Stimulated activated CD8-positive, alpha-beta memory T cell treated with anti-CD3 and anti-CD28 coated beads, Interleukin-7, amount 100 ng/mL, for 4 hours (primary cell): ENCODE data around the gene OR51B6.
"Not testable (repeated sequence)": the region's sequence is repeated elsewhere in the genome, so short reads cannot be mapped to it uniquely, and the experiment has no call there.

ENCODE experiments used
- DNase-seq, 2 donors: peaks; one replicate each; pipeline ENCODE4 v3.0.0-alpha.2; 2020; ENCODE audit warnings: low read depth in 2 of 2

The OR51B6 gene

DNA sequence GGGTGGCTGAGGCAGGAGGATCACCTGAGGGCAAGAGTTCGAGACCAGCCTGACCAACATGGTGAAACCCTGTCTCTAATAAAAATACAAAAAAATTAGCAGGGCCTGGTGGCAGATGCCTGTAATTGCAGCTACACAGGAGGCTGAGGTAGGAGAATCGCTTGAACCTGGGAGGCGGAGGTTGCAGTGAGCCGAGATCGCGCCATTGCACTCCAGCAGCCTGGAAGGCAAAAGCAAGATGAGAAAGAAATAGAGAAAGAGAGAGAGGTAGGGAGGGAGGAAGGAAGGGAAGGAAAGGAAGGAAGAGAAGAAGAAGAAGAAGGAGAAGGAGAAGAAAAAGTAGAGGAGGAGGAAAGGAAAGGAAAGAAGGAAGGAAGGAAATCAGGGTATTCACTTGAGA lies 15.1 kb downstream of the OR51B6 start:
- DNase-seq: not testable (repeated sequence)

DNA sequence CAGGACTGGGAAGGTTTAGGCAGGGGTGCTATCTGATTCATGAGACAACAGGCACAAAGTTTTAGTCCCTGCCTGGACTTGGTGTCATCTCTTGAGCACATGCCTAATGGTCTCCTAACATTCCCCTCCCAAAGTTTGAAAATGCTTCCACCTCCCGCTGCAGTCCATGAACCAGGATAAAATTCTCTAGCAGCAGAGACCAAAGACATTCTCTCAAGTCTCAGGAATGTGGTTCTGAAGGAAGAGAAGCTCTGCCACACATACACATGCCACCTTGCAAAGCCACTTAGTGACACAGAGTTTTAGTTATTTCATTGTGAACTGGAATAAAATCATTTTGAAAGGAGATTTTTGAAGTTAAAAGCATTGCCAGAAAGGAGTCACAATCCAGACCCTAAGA lies 15.5 kb downstream of the OR51B6 start:
- no peak for DNase-seq

DNA sequence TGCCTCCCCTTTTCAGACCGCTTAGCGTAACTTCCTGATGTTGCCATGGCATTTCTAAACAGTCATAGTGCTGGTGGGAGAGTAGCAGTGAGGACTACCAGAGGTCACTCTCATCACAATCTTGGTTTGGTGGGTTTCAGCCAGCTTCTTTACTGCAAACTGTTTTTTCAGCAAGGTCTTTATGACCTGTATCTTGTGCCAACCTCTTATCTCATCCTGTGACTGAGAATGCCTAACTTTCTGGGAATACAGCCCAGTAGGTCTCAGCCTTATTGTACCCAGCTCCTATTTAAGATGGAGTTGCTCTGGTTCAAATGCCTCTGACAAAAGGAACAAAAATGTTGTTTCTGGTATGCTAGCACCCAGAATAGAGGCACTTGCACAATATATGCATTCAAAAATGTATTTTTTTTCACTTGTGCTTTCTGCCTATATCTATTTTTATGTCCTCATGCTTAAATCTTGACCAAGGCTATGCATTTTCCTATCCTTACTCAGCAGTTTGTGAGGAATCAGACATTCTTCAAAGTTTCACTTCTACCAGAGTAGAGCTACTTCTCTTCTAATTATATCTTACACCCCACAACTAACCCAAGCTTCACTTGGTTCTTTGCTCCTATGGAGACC lies 16.3 kb downstream of the OR51B6 start:
- DNase-seq: no peak

DNA sequence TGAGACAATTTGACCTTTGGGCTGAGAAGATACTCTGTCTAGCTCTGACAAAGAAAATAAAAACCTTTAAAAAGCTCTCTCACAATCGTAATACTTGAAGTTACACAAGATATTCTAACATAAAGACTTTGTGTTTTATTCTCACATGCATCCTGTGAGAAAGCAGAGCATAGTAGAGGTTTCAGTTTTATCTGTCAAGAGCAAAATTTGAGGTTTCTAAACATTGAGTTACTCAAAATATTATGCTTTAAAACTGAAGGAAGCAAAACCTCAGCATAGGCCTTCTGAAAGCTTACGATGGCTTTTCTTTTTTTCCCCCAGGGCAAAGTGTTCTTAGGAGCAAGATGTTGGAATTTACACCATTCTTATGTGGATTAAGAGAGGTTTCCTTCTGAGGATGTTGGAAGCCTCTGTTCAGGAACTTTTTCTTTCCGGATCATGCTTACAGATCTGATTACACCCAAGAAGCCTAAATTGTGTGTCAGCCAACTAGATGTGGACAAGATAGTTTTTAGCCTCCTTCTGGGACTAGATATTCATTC lies 17.3 kb downstream of the OR51B6 start:
- DNase-seq: no peak

DNA sequence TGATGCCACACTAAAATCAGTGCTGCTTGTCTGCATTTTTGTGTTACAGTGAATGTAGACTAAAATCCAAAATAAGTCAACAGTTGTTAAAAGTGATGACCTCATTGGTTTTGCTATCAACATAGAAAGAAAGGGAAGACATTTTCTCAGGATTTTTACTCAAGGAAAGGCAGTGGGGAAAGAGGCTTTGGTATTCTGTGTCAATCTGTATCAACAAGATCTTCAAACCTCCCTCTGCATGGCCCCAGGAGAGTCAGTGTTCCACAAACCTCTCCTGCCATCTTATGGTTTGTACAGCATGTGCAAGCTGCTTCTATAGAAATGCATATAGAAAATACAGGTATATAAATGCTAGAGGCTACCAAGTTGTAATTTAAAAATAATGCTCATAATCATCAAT lies 18.5 kb downstream of the OR51B6 start:
- no peak for DNase-seq

DNA sequence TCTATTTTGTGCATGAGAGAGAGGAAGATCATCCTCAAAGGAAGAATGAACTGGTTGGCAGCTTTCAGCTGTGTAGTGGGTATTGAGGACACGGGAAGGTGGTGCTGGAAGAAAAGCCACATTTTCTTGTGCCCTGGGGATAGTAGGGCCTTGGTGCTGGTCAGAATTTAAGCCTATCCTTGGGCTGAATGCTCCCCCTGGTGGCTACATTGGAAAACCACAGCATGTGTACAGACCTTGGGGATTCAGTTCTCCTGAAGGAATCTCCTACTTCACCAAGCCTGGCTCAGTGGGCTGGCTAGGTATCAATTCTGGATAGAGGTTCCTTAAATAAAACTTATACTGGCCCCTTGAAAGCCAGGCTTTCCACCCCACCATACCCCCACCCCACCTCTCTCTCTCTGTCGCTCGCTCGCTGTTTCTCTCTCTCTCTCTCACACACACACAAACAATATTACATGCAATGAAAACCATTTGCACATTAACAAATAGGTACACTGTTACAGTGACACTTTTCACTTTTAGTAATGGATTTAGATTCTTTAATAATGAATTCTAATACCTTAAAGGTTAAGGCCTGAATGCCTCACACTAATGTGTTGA lies 29.5 kb downstream of the OR51B6 start:
- no peak for DNase-seq

DNA sequence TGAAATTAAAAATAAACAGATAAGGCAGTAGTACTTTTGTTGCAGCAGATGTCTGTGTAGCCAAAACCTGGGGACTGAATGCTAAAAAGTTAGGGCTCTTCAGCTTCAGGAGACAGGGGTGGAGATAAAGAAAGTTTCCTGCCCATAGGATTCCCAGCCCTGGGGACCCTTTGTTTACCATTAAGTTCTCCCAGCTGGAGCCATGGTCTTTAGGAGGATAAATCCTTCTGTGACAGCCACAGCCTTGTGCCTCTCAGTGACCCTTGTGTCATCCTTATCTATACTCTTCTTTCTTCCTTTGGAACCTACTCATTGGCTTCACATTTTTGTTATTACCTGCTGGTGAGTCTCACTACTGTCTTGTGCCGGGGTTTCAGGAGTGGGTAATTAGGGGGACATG lies 32.3 kb downstream of the OR51B6 start, which contains the start of gene OR51M1:
TSS of gene OR51M1 (plus strand) at position 237 of the 400 bp plus-strand sequence. CDS start 5,587 bp downstream, outside the sequence.
- DNase-seq: no peak

DNA sequence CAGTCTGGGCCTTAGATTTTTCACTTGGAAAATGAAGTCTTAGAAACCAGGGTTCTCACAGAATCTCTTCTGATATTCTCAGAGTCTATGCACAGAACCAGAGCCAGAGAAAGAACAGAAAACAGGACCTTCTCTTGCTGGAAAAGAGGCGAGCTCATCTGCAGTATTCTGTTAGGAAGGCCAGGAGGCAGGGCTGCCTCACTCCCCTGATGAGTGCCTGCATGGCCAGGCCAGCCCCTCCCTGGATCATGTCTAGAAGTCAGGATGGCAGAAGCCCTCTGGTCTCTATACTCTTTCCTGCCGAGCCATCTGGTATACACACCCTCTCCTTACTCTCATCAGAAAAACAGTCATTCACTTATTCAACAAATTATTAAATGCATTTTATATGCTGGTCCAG lies 33.0 kb downstream of the OR51B6 start:
- DNase-seq: no peak

DNA sequence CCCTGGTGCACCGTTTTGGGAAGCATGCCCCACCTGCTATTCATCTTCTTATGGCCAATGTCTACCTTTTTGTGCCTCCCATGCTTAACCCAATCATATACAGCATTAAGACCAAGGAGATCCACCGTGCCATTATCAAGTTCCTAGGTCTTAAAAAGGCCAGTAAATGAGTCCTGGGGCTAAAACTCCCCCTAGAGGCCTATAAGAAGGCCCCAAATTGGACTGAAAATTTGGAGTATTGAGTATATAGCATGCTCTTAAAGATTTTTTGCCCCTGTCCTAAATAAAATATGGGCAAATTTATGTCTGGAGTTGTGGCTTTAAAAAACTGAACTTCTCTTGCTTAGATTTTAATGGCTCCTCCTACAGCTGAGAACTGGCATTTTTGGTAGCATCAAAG lies 38.9 kb downstream of the OR51B6 start:
- DNase-seq: no peak

DNA sequence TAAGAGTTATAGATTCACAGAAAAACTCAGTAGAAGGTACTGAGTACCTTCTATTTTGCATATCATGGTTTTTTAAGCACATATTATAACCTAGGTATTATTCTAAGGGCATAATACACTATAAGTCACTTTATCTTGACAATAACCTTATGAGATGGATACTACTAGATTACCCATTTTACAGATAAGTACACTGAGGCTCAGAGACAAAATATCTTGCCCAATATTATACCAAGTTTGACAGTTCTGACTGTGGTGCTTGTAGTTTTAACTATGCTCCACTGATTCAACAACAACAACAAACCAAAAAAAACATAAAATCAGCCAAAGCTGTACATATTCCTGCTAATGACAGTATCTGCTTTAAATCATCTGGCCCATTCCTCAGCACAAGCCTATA lies 42.8 kb downstream of the OR51B6 start:
- DNase-seq: no peak

DNA sequence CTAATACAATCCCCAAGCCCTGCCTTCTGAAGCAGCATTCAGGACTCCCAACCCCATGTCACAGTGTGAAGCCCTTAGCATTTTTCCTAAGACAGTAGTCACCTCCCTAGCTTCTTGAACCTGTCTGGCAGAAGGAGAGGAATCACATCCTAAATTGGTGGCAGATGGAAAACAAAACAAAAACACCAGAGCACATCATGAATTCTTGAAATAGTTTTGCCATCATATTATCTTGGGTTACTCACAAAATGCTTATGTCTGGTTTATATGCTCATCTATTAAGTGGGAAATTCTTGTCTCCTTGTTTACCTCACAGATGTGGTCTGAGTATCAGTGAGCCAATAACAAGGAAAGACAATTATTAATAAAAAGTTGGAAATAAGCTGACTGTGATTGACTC lies 47.6 kb downstream of the OR51B6 start:
- no peak for DNase-seq
